Measurements from ENCODE around the gene PI4KA. TPM values are rescaled to one million over a fixed set of nuclear protein-coding genes. Genes with fewer than 3 reads are reported as not detected.
"Not testable (repeated sequence)": the region's sequence is repeated elsewhere in the genome, so short reads cannot be mapped to it uniquely, and the experiment has no call there.

The PI4KA gene
- total RNA-seq, 1 donor from 2014 or later: 41.6 TPM

DNA sequence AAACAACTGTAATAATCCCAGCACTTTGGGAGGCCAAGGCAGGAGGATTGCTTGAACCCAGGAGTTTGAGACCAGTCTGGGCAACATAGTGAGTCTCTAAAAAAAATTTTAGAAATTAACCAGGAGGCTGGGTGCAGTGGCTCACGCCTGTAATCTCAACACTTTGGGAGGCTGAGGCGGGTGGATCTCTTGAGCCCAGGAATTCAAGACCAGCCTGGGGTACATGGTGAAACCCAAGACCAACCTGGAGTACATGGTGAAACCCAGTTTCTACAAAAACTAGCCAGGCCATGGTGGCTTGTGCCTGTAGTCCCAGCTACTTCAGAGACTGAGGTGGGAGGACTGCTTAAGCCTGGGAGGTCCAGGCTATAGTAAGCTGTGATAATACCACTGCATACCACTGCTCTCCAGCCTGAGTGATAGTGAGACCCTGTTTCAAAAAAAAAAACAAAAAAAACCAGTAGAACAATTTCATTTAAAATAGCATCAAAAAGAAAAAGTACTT is 11.2 kb downstream of the PI4KA start:
- DNase-seq: no peak

GRCh38 chr22:20844055-20845037 is 14.3 kb downstream of the PI4KA start:
- DNase-seq: no peak

DNA sequence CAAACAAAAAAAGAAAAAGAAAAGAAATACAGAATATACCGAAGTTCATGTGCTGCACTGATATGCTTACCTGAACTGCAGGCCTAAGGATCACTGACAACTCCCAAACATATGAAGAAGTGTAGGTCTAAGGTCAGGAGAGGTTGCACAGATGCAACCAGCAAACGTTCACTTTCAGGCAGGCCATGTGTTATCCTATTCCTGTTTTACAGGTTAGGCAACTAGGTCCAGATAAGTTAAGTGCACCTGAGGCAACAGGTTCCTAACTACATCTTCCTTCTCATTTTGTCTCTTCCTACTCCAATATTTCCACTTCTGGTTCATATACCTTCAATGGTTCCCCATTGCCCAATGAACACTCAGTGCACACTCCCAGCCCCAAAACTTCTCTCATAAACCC is 15.1 kb downstream of the PI4KA start:
- no peak for DNase-seq

- DNase-seq: no peak
Measured at GRCh38 chr22:20840646-20841371, 17.8 kb downstream of the PI4KA start.

DNA sequence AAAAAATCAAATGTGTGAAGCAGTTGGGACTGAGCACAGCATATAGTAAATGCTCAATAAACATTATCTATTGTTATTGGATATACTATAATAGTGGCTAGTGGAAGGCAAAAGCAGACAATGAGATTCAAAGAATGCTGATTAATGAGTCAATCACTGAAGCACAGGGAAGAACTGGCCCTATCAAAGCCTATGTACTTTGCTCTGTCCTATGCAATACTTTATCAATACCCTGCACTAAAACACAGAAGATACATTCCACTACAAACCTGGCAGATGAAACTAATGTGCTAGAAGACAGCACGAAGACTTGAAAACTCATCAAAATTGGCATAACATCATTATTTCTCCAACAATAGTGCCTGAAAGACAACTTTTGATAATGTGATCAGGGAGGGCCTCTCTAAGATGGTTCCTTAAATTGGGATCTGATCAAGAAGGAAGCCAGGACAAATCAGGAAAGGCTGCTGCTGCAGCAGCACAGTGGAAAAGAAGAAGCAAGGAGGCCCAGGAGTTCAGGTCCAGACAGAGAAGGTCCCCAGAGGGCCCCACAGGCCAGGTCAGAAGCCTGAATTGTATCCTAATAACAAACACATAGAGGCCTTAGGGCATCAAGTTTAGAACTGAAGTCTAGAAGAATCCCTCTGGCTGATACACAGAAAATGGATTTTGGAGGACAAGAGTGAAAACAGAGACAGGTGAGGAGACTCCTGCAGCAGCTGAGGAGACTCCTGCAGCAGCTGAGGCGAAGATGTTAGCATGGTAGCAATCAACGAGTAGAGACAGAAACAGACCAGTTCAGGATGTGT is 18.6 kb downstream of the PI4KA start:
- no peak for DNase-seq

DNA sequence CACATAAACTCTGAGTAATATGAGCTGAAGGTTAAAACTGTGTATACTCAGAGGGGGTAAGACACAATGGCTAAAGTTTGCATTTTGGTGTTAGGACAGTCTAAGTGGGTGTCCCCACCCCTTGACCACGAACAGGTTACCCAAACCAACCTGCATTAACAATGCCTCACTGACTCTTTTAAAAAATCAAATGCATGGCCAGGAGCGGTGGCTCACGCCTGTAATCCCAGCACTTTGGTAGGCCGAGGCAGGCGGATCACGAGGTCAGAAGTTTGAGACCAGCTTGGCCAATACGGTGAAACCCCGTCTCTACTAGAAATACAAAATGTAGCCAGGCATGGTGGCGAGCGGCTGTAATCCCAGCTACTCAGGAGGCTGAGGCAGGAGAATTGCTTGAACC is 19.3 kb downstream of the PI4KA start:
- DNase-seq: not testable (repeated sequence)

DNA sequence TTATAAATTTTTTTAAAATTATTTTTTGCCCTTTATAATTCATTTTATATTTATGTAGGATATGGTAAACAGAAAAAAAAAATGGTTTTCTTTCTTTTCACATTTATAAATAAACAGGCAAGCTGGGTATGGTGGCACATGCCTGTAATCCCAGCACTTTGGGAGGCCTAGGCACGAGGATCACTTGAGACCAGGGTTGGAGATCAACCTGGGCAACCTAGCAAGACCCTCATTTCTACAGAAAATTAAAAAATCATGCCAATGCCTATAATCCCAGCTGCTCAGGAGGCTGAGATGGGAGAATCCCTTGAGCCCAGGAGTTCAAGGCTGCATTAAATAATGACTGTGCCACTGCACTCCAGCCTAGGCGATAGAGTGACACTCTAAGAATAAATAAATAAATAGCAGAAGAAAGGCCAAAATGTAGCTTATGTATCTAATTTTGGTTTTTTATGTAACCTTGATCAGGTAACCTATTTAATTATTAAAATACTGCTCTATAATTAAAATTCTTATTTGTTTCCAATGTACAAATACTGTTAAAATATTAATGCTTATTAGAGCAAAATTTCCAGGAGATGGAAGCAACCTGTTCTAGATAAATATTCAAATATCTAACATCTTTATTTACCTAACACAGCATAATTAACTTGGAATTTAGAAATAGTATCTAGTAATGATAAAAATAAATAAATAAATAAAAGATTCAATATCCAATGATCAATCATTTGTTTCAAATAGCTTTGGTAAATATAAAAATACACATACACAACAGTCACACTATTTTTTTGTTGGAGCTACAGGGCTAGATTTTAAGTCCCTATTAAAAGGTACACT is 21.4 kb downstream of the PI4KA start:
- DNase-seq: no peak

GRCh38 chr22:20834725-20835124 is 23.9 kb downstream of the PI4KA start:
- DNase-seq: no peak

GRCh38 chr22:20834206-20834605 is 24.4 kb downstream of the PI4KA start:
- no peak for DNase-seq

DNA sequence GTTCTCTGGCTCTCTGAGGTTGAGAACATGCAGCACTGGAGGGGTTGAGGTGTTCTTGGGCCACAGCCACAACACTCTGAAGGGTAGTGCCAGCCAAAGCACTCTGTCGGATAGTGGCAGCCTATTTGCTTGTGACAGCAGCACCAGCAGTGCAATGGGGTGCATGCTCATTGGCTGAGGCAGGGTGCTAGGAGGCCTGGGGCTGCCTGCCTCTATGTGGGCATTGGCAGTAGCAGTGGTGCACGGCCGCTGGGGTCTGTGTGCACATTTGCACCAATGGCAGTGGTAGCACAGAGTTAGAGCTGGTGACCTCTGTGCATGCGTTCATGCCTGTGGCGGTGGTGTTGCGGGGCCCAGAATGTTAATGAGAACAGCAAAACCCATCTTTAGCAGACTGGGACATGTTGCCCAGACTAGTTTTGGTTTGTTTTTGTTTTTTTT is 25.4 kb downstream of the PI4KA start:
- DNase-seq: no peak

- DNase-seq: no peak
Measured at GRCh38 chr22:20829491-20830134, 29.0 kb downstream of the PI4KA start.

DNA sequence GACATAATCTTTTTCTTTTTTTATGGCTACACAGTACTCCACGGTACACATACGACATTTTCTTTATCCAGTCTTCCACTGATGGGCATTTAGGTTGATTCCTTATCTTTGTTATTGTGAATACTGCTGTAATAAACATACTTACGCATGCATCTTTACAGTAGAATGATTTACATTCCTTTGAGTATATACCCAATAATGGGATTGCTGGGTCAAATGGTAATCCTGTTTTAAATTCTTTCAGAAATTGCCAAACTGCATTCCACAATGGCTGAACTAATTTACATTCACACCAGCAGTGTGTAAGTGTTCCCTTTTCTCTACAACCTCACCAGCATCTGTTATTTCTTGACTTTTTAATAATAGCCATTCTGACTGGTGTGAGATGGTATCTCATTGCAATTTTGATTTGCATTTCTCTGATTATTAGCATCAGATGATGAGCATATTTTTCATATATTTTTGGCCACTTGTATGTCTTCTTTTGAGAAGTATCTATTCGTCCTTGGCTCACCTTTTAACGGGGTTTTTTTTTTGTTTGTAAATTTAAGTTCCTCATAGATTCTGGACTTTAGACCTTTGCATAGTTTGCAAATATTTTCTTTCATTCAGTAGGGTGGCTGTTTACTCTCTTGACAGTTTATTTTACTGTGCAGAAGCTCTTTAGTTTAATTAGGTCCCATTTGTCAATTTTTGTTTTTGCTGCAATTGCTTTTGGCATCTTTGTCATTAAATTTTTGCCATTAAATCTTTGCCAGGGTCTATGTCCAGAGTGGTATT is 32.0 kb downstream of the PI4KA start:
- DNase-seq: not testable (repeated sequence)

GRCh38 chr22:20825624-20826023 is 33.0 kb downstream of the PI4KA start:
- DNase-seq: no peak

DNA sequence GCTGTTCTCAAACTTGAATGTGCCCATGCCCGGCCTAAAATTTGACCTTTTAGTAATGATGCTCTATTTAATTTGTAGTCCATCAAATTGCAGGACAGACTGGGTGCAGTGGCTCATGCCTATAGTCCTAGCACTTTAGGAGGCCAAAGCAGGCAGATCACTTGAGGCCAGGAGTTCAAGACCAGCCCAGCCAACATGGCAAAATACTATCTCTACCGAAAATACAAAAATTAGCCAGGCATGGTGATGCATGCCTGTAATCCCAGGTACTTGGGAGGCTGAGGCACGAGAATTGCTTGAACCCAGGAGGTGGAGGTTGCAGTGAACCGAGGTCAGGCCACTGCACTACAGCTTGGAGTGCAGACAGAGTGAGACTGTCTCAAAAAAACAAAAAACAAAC is 33.4 kb downstream of the PI4KA start:
- not testable (repeated sequence) for DNase-seq

- no peak for DNase-seq
Measured at GRCh38 chr22:20823264-20823663, 35.3 kb downstream of the PI4KA start.

GRCh38 chr22:20822240-20822639 is 36.4 kb downstream of the PI4KA start:
- DNase-seq: no peak

- DNase-seq: not testable (repeated sequence)
Measured at GRCh38 chr22:20821717-20822239, 36.8 kb downstream of the PI4KA start.

DNA sequence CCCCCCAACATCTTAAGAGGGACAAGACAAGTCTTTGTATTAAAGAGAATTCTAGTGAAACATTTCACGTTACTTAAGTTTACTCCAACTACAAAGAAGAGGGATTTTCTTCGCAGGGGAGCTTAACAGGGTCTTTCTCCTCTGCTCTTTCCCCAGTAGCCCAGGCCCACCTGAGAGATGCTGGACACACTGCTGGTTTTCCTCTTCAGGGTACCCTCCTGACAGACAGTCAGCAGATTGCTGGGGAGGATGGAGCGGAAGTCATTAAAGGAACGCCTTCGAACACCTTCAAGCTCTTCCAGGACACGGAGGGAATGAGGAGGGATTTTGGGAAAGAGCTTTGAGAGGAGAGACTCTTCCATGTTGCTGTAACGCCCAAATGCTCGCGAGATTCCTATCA is 39.1 kb downstream of the PI4KA start:
- no peak for DNase-seq

- DNase-seq: no peak
Measured at GRCh38 chr22:20818471-20818870, 40.1 kb downstream of the PI4KA start.

- peak; percentile 51 for DNase-seq
Measured at GRCh38 chr22:20816559-20816958, 42.1 kb downstream of the PI4KA start.
